ENCODE measurements around the gene AKIRIN2. TPM values are rescaled to one million over a fixed set of nuclear protein-coding genes. Genes with fewer than 3 reads are reported as not detected.

Gene AKIRIN2
- total and polyA plus RNA-seq, 2 of the 13 experiments (the other 11 are each of a cell fraction or from before 2014, with no cell fraction given) = 15.6 to 23.4 TPM

DNA sequence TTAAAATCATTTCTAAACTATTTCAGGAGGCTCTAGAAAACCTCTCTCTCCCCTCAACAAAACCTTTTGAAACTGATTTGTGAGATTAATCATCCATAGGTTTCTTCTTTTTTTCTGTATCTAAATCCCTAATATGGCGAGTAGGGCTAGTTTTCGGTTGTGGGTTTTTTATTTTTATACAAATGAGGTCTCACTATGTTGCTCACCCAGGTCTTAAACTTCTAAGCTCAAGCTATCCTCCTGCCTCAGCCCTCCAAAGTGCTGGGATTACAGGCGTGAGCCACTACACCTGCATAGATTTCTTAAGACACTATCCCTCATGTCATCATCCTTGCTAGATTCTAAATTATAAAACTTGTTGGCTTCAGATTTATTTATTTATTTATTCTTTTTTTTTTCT is 68.2 kb downstream of the AKIRIN2 start:
- no peak for ATAC-seq
- POLR2A ChIA-PET = no interaction called here
- Histone ChIP-seq H4K20me1 (ENCODE audit: insufficient read depth, low read length) (no peaks in the 10 kb centered on the region), H3K4me2 (ENCODE audit: low read depth, low read length) (no peak overlapping the region), H3K4me3 (replicated peaks in 1 of 3; ENCODE audit: insufficient read depth in 1 of 3, low read depth in 2 of 3, low read length in 3 of 3) (no peak overlapping the region), H2AFZ (ENCODE audit: low read length) (no peak overlapping the region), H3K79me2 (ENCODE audit: insufficient read depth, low read length) (no peaks in the 10 kb centered on the region), H3K27me3 (ENCODE audit: control insufficient read depth in 1 of 2, insufficient read depth in 2 of 2, low read length in 2 of 2) (no peaks in the 10 kb centered on the region), H3K9me3 (ENCODE audit: low read length) (no peaks in the 10 kb centered on the region), H3K4me1 (ENCODE audit: insufficient read depth, low read length) (no peaks in the 10 kb centered on the region), H3K27ac (ENCODE audit: extremely low read length, insufficient read depth, low read length) (no peak overlapping the region), H3K36me3 (replicated peaks in 1 of 2; ENCODE audit: control insufficient read depth in 1 of 2, insufficient read depth in 2 of 2, low read length in 2 of 2) (peaks cover 0 to 35% of the 10 kb centered on the region in 2 experiments; a peak in 4 of 5 replicates), H3K9ac (ENCODE audit: insufficient read depth, low read depth, low read length) (no peak overlapping the region)
- no TSS peak for BruUV-seq (replicated peaks)
- no peak for DNase-seq (ENCODE audit: low spot score)
- in situ Hi-C loops (cut with HindIII; ENCODE audit: extremely low pct_ligation_motif_present, low pct_unique_long_range_greater_than_20kb) = no loop called here
- 65% methylated on average over 3 of the region's 3 CpGs for WGBS (ENCODE audit: low lambda C conversion rate)
- no peak for FAIRE-seq
- intact Hi-C loops (cut with micrococcal nuclease; ENCODE audit: unreplicated experiment) = no loop called here
- CTCF ChIA-PET (ENCODE audit: low intra/inter-chr PET ratio, low total read pairs) = no interaction called here
- no peak for TF ChIP-seq ZEB1 (IDR thresholded peaks at IDR 0.05; ENCODE audit: insufficient replicate concordance, low read depth)
- TF ChIP-seq ZNF549 (CRISPR knock-in tag; IDR thresholded peaks at IDR 0.05) = no peak
- TF ChIP-seq, protein P1, sequence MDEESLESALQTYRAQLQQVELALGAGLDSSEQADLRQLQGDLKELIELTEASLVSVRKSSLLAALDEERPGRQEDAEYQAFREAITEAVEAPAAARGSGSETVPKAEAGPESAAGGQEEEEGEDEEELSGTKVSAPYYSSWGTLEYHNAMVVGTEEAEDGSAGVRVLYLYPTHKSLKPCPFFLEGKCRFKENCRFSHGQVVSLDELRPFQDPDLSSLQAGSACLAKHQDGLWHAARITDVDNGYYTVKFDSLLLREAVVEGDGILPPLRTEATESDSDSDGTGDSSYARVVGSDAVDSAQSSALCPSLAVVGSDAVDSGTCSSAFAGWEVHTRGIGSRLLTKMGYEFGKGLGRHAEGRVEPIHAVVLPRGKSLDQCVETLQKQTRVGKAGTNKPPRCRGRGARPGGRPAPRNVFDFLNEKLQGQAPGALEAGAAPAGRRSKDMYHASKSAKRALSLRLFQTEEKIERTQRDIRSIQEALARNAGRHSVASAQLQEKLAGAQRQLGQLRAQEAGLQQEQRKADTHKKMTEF (CRISPR knock-in tag; IDR thresholded peaks at IDR 0.05) = no peak
- TF ChIP-seq, protein P2, sequence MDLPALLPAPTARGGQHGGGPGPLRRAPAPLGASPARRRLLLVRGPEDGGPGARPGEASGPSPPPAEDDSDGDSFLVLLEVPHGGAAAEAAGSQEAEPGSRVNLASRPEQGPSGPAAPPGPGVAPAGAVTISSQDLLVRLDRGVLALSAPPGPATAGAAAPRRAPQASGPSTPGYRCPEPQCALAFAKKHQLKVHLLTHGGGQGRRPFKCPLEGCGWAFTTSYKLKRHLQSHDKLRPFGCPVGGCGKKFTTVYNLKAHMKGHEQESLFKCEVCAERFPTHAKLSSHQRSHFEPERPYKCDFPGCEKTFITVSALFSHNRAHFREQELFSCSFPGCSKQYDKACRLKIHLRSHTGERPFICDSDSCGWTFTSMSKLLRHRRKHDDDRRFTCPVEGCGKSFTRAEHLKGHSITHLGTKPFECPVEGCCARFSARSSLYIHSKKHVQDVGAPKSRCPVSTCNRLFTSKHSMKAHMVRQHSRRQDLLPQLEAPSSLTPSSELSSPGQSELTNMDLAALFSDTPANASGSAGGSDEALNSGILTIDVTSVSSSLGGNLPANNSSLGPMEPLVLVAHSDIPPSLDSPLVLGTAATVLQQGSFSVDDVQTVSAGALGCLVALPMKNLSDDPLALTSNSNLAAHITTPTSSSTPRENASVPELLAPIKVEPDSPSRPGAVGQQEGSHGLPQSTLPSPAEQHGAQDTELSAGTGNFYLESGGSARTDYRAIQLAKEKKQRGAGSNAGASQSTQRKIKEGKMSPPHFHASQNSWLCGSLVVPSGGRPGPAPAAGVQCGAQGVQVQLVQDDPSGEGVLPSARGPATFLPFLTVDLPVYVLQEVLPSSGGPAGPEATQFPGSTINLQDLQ (CRISPR knock-in tag; IDR thresholded peaks at IDR 0.05) = no peak
- no peak for TF ChIP-seq KLF15 (CRISPR knock-in tag; IDR thresholded peaks at IDR 0.05; ENCODE audit: borderline replicate concordance)
- no peak for TF ChIP-seq SNRNP70 (IDR thresholded peaks at IDR 0.05; ENCODE audit: low read depth, low read length)
- TF ChIP-seq, protein P3, sequence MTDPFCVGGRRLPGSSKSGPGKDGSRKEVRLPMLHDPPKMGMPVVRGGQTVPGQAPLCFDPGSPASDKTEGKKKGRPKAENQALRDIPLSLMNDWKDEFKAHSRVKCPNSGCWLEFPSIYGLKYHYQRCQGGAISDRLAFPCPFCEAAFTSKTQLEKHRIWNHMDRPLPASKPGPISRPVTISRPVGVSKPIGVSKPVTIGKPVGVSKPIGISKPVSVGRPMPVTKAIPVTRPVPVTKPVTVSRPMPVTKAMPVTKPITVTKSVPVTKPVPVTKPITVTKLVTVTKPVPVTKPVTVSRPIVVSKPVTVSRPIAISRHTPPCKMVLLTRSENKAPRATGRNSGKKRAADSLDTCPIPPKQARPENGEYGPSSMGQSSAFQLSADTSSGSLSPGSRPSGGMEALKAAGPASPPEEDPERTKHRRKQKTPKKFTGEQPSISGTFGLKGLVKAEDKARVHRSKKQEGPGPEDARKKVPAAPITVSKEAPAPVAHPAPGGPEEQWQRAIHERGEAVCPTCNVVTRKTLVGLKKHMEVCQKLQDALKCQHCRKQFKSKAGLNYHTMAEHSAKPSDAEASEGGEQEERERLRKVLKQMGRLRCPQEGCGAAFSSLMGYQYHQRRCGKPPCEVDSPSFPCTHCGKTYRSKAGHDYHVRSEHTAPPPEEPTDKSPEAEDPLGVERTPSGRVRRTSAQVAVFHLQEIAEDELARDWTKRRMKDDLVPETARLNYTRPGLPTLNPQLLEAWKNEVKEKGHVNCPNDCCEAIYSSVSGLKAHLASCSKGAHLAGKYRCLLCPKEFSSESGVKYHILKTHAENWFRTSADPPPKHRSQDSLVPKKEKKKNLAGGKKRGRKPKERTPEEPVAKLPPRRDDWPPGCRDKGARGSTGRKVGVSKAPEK (CRISPR knock-in tag; IDR thresholded peaks at IDR 0.05; ENCODE audit: borderline replicate concordance) = no peak
- no peak for TF ChIP-seq KAT2B (IDR thresholded peaks at IDR 0.05; ENCODE audit: borderline replicate concordance, low read depth, low read length)
- no peak for TF ChIP-seq CHCHD3 (CRISPR knock-in tag; IDR thresholded peaks at IDR 0.05)
- TF ChIP-seq, protein P4, sequence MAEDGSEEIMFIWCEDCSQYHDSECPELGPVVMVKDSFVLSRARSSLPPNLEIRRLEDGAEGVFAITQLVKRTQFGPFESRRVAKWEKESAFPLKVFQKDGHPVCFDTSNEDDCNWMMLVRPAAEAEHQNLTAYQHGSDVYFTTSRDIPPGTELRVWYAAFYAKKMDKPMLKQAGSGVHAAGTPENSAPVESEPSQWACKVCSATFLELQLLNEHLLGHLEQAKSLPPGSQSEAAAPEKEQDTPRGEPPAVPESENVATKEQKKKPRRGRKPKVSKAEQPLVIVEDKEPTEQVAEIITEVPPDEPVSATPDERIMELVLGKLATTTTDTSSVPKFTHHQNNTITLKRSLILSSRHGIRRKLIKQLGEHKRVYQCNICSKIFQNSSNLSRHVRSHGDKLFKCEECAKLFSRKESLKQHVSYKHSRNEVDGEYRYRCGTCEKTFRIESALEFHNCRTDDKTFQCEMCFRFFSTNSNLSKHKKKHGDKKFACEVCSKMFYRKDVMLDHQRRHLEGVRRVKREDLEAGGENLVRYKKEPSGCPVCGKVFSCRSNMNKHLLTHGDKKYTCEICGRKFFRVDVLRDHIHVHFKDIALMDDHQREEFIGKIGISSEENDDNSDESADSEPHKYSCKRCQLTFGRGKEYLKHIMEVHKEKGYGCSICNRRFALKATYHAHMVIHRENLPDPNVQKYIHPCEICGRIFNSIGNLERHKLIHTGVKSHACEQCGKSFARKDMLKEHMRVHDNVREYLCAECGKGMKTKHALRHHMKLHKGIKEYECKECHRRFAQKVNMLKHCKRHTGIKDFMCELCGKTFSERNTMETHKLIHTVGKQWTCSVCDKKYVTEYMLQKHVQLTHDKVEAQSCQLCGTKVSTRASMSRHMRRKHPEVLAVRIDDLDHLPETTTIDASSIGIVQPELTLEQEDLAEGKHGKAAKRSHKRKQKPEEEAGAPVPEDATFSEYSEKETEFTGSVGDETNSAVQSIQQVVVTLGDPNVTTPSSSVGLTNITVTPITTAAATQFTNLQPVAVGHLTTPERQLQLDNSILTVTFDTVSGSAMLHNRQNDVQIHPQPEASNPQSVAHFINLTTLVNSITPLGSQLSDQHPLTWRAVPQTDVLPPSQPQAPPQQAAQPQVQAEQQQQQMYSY (CRISPR knock-in tag; IDR thresholded peaks at IDR 0.05) = no peak
